WTC11 (cell line): ENCODE results near the gene FAM221B. TPM values are rescaled to one million over a fixed set of nuclear protein-coding genes. Genes with fewer than 3 reads are reported as not detected.

Source experiments
- ATAC-seq: fragments of 200-7000 bp; cut with Tn5 transposase; 2 replicates; pipeline ENCODE4 v1.10.0; 2021; ENCODE audit warnings: mild to moderate bottlenecking, moderate library complexity
- CTCF ChIA-PET: fragments of 300-600 bp; sonication (Branson Sonifier 250); formaldehyde crosslinking; loops from one replicate; lab custom pipeline; 2021; ENCODE audit warnings: antibody characterized with exemption; lab: Charles Lee
- POLR2A ChIA-PET: fragments of 350-600 bp; sonication (Branson Sonifier 250); formaldehyde crosslinking; loops from one replicate; lab custom pipeline; 2021; ENCODE audit warnings: antibody characterized with exemption; lab: Charles Lee
- DNase-seq: peaks from one replicate; pipeline ENCODE4 v3.0.0; 2021; ENCODE audit warnings: low spot score
- H3K27ac Mint-ChIP-seq: 2 replicates; pipeline ENCODE4 v1.8.0; 2021; ENCODE audit warnings: mixed read lengths
- H3K27me3 Mint-ChIP-seq: 2 replicates; pipeline ENCODE4 v1.8.0; 2021; ENCODE audit warnings: low read depth, mild to moderate bottlenecking, moderate library complexity, mixed read lengths
- H3K36me3 Mint-ChIP-seq: 2 replicates; pipeline ENCODE4 v1.8.0; 2021; ENCODE audit warnings: mixed read lengths
- H3K4me1 Mint-ChIP-seq: 2 replicates; pipeline ENCODE4 v1.8.0; 2022; ENCODE audit warnings: mixed read lengths
- H3K4me3 Mint-ChIP-seq: 2 replicates; pipeline ENCODE4 v1.8.0; 2021; ENCODE audit warnings: mild to moderate bottlenecking, moderate library complexity, mixed read lengths
- H3K9me3 Mint-ChIP-seq: 2 replicates; pipeline ENCODE4 v1.8.0; 2021; ENCODE audit warnings: mixed read lengths
- AFF4 ChIP-seq: sonication (generic); formaldehyde crosslinking; IDR thresholded peaks from 2 replicates; pipeline ENCODE4 v1.8.1; 2023; ENCODE audit warnings: mild to moderate bottlenecking, missing genetic modification reagents, borderline replicate concordance
- E2F4 ChIP-seq: sonication (generic); formaldehyde crosslinking; IDR thresholded peaks from 2 replicates; pipeline ENCODE4 v1.8.1; 2022; ENCODE audit warnings: low read depth, mild to moderate bottlenecking, moderate library complexity, missing genetic modification reagents, borderline replicate concordance
- EMX1 ChIP-seq: fragments of 250-450 bp; sonication (Bioruptor Pico); IDR thresholded peaks from 2 replicates; pipeline ENCODE4 v1.8.0; 2021; ENCODE audit warnings: mild to moderate bottlenecking
- ESRRA ChIP-seq: sonication (generic); formaldehyde crosslinking; IDR thresholded peaks from 2 replicates; pipeline ENCODE4 v1.8.1; 2022; ENCODE audit warnings: mild to moderate bottlenecking, missing genetic modification reagents, borderline replicate concordance
- FOXP1 ChIP-seq: sonication (generic); formaldehyde crosslinking; IDR thresholded peaks from 2 replicates; pipeline ENCODE4 v1.8.0; 2022; ENCODE audit warnings: missing genetic modification reagents, mild to moderate bottlenecking, moderate library complexity, borderline replicate concordance
- GABPB1 ChIP-seq: sonication (generic); formaldehyde crosslinking; IDR thresholded peaks from 2 replicates; pipeline ENCODE4 v1.8.1; 2023; ENCODE audit warnings: mild to moderate bottlenecking, missing genetic modification reagents
- GRHL2 ChIP-seq: fragments of 250-450 bp; sonication (Bioruptor Pico); IDR thresholded peaks from 2 replicates; pipeline ENCODE4 v1.8.0; 2022; ENCODE audit warnings: mild to moderate bottlenecking, moderate library complexity; ENCODE audit not compliant: insufficient replicate concordance, severe bottlenecking
- HMGXB4 ChIP-seq: sonication (generic); formaldehyde crosslinking; IDR thresholded peaks from 2 replicates; pipeline ENCODE4 v1.8.1; 2023; ENCODE audit warnings: mild to moderate bottlenecking, moderate library complexity, missing genetic modification reagents
- MLX ChIP-seq: sonication (generic); formaldehyde crosslinking; IDR thresholded peaks from 2 replicates; pipeline ENCODE4 v1.8.1; 2023; ENCODE audit warnings: mild to moderate bottlenecking, missing genetic modification reagents, moderate library complexity
- OVOL2 ChIP-seq: fragments of 250-450 bp; sonication (Bioruptor Pico); IDR thresholded peaks from 2 replicates; pipeline ENCODE4 v1.9.0; 2021; ENCODE audit warnings: mild to moderate bottlenecking, borderline replicate concordance
- SMAD4 ChIP-seq: sonication (generic); formaldehyde crosslinking; IDR thresholded peaks from 2 replicates; pipeline ENCODE4 v1.8.0; 2022; ENCODE audit warnings: mild to moderate bottlenecking, missing genetic modification reagents
- TCF7 ChIP-seq: sonication (generic); formaldehyde crosslinking; IDR thresholded peaks from 2 replicates; pipeline ENCODE4 v1.8.0; 2022; ENCODE audit warnings: mild to moderate bottlenecking, low read depth, missing genetic modification reagents, moderate library complexity
- USF1 ChIP-seq: sonication (generic); formaldehyde crosslinking; IDR thresholded peaks from 2 replicates; pipeline ENCODE4 v1.8.0; 2022; ENCODE audit warnings: mild to moderate bottlenecking, missing genetic modification reagents
- ZBTB43 ChIP-seq: sonication (generic); formaldehyde crosslinking; IDR thresholded peaks from 2 replicates; pipeline ENCODE4 v1.8.1; 2023; ENCODE audit warnings: mild to moderate bottlenecking, missing genetic modification reagents
- ZNF219 ChIP-seq: sonication (generic); formaldehyde crosslinking; IDR thresholded peaks from 2 replicates; pipeline ENCODE4 v1.8.0; 2023; ENCODE audit warnings: missing genetic modification reagents, mild to moderate bottlenecking, borderline replicate concordance
- ZNF263 ChIP-seq: sonication (generic); formaldehyde crosslinking; IDR thresholded peaks from 2 replicates; pipeline ENCODE4 v1.8.1; 2022; ENCODE audit warnings: low read depth, mild to moderate bottlenecking, moderate library complexity, missing genetic modification reagents
- ZNF396 ChIP-seq: fragments of 250-450 bp; sonication (Bioruptor Pico); IDR thresholded peaks from 2 replicates; pipeline ENCODE4 v1.8.0; 2021; ENCODE audit warnings: mild to moderate bottlenecking, moderate library complexity, borderline replicate concordance
- ZNF423 ChIP-seq: fragments of 250-450 bp; sonication (Bioruptor Pico); IDR thresholded peaks from 2 replicates; pipeline ENCODE4 v2.1.2; 2022; ENCODE audit warnings: mild to moderate bottlenecking, moderate library complexity
- ZNF532 ChIP-seq: fragments of 250-450 bp; sonication (Bioruptor Pico); IDR thresholded peaks from 2 replicates; pipeline ENCODE4 v1.9.0; 2021; ENCODE audit warnings: mild to moderate bottlenecking, borderline replicate concordance
- total RNA-seq: library from RNA; stranded (reverse); gene quantifications from 3 replicates; pipeline ENCODE4 v1.2.3, GENCODE V29; 2021

Gene FAM221B
- total RNA-seq, 1 experiment from 2014 or later: 0.11 TPM

GRCh38 chr9:35769763-35770162 lies 58.8 kb downstream of the FAM221B start (continued):
- no peak for TF ChIP-seq ZNF532 (CRISPR knock-in tag)
- TF ChIP-seq, all 79 proteins: peak for 0

- H3K9me3 Mint-ChIP-seq: no peaks in the 10 kb centered on the region
- no peaks in the 10 kb centered on the region for H3K27me3 Mint-ChIP-seq
- DNase-seq: no peak
- peaks cover 5% of the 10 kb centered on the region; the same call in 1 of the 2 replicates for H3K4me1 Mint-ChIP-seq
- TF ChIP-seq SMAD4 (no peak), AFF4 (CRISPR knock-in tag) (no peak)
- H3K27ac Mint-ChIP-seq: no peak overlapping the region
- no peak overlapping the region for H3K4me3 Mint-ChIP-seq
- ATAC-seq: no peak
- ChIA-PET POLR2A (no interaction called here), CTCF (interaction anchor here (0.7 to 1.8 kb wide), 3 partner anchors 9 to 71 kb away, joined by 3 to 8 read pairs (median 4); no protein-coding TSS in a partner anchor)
- H3K36me3 Mint-ChIP-seq: no peaks in the 10 kb centered on the region
These were observed 61.1 kb downstream of the FAM221B start for GRCh38 chr9:35767458-35767857.

GRCh38 chr9:35766997-35767396 lies 61.5 kb downstream of the FAM221B start:
- DNase-seq: no peak
- peaks cover 9% of the 10 kb centered on the region for H3K4me1 Mint-ChIP-seq
- H3K9me3 Mint-ChIP-seq: no peaks in the 10 kb centered on the region
- H3K4me3 Mint-ChIP-seq: no peak overlapping the region
- POLR2A ChIA-PET: no interaction called here
- ATAC-seq: no peak
- no peaks in the 10 kb centered on the region for H3K36me3 Mint-ChIP-seq
- CTCF ChIA-PET: interaction anchor here (1.1 kb wide), 1 partner anchor 70 kb away, joined by 3 read pairs; no protein-coding TSS in a partner anchor
- no peak overlapping the region for H3K27ac Mint-ChIP-seq
- H3K27me3 Mint-ChIP-seq: no peaks in the 10 kb centered on the region
- TF ChIP-seq HMGXB4 (no peak), FOXP1 (no peak), EMX1 (CRISPR knock-in tag) (no peak), ESRRA (CRISPR knock-in tag) (no peak), SMAD4 (no peak), MLX (no peak), GABPB1 (CRISPR knock-in tag) (no peak), ZNF263 (CRISPR knock-in tag) (no peak), ZNF219 (no peak), USF1 (CRISPR knock-in tag) (no peak), ZBTB43 (CRISPR knock-in tag) (no peak), ZNF396 (CRISPR knock-in tag) (no peak), GRHL2 (CRISPR knock-in tag) (no peak), TCF7 (no peak), OVOL2 (CRISPR knock-in tag) (no peak), ZNF423 (CRISPR knock-in tag) (no peak), E2F4 (no peak)
